ENCODE measurements around the gene B3GALT6.

B3GALT6 gene

DNA sequence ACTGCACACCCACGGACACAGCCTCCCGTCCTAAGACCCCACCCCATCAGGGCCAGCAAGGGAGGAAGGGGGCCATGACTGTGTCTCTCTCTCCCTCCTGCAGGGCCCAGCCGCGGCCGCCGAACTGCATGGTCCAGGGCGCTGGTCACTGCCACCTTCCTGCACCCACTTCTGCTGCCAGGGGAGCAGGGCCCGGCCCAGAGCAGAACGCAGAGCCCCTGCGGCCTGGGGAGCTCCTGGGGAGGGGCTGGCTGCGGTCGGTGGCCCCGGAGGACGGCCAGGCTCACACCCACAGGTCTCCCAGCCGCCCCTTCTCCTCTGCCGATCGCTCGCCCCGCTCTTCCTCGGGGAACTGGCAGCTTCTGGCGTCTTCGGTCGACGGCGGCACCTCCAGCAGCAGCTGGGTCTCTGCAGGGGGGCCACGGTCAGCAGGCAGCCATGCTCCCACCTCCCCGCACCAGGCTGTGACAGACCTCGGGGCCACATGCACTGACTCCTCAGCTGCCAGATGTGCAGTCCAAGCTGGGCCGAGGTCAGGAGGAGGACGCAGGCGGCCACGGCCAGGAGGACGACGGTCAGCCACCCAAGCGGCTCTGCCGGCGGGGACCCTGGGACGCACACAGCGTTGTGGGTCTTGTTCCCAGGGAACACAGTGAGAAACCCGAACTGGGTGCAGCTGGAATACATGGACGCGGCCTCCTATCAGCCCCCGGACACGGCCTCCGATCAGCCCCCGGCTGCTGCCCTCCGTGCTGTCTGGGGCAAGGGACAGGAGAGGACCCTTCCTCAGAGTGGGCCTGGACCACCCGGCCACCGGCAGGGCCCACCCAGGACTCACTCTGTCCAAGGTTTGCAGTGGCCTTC is 28.2 kb upstream of the B3GALT6 start:
- no peak for DNase-seq (ENCODE audit: insufficient read length, low spot score)
- TF ChIP-seq CTCF (IDR thresholded peaks at IDR 0.05; ENCODE audit: insufficient read depth, missing control alignments), result no peak
- FAIRE-seq, result no peak

DNA sequence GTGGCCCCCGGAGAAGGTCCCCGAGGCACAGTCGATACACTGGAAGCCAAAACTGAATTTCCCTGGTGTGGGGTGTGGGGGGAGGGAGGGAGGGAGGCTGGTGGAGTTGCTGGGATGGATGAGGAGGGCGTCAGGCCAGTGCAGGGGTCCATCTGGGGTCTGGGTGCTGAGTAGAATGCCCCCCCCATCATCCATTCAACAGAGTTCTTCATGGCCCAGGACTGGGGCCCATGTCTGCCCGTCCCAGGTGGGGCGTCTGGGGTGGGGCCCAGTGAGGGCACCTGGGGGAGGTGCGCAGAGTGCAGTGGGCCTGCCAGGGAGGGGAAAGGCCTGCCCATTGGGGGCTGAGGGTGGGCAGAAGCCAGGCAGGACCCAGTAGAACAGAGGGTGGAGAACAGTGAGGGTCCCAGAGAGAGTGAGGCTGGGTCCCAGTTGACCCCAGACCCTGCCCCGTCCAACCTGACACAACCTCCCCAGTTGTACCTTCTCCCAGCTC is 27.6 kb upstream of the B3GALT6 start:
- no peak for TF ChIP-seq CTCF (IDR thresholded peaks at IDR 0.05; ENCODE audit: insufficient read depth, missing control alignments)

DNA sequence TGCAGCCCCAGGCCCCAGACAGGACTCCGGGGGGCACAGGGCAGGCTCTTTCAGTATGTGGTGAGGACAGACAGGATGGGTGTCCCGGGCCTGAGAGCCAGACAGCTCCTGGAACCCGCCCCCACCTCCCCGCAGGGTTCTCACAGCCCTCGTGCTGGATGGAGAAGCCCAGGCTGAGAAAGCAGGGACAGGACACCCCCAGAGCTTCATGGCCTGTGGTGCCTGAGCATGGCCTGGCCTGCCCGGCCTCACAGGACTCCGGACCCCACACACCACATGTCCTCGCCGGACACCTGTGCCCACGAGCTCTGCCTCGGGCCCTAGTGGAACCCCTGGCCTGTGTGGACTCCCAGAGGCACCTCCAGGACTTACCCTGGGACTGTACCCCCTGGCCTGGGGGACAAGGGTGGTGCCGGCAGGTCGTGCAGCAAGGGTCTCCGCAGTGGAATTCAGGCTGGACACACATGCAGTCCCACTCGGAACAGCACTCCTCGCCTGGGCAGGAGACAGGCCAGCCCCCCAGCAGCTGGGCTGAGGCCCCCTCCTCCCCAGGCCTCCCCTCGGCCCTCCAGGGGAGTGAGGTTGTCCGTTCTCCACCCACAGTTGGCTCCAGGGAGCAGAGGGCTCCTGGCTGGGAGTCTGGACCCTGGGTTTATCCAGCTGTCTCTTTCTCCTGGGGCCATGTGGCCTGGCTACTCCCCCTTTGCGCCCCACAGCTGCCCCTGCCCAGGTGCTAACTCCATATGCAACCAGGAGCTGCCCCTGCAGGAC is 26.9 kb upstream of the B3GALT6 start:
- FAIRE-seq (no peak), DNase-seq (ENCODE audit: insufficient read length, low spot score) (no peak)
- TF ChIP-seq CTCF (IDR thresholded peaks at IDR 0.05; ENCODE audit: insufficient read depth, missing control alignments), result no peak

More for the DNA sequence above, 27.6 kb upstream of the B3GALT6 start:
- DNase-seq (ENCODE audit: insufficient read length, low spot score) (no peak), FAIRE-seq (no peak)

GRCh38 chr1:1205769-1206375 is 26.2 kb upstream of the B3GALT6 start:
- FAIRE-seq, result no peak
- DNase-seq (ENCODE audit: insufficient read length, low spot score), result no peak
- TF ChIP-seq CTCF (IDR thresholded peaks at IDR 0.05; ENCODE audit: insufficient read depth, missing control alignments), result no peak

DNA sequence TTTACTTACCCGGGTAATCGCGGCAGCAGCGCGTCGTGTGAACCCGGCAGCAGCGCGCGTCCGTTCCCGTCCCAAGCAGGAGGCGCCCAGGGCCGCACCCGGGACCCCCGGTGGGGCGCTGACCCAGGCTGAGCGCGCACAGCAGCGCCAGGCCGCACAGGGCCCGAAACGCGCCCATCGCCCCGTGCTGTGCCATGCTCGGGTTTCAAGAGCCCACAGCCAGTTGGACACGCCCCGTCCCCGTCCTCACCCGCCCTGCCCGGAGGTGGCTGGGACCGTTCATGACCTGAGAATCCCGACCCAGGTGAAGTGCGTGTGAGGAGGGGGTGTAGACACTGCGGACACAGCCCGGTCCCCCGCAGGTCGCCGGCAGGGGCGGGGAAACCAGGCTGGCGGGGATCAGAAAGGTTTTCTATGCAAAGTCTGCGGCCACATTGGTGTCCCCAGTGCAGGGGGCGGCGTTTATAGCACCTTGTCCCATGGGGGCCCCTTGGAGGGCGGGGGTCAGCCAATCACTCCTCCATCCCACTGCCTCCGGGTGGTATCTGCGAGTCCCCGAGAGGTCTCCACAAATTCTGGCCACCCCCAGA is 25.6 kb upstream of the B3GALT6 start, which contains the start of gene TNFRSF18:
Gene TNFRSF18 (minus strand): TSS at position 217 of the 590 bp plus-strand sequence. CDS start 21 bp downstream, at position 196.
- no peak for TF ChIP-seq CTCF (IDR thresholded peaks at IDR 0.05; ENCODE audit: insufficient read depth, missing control alignments)
- no peak for DNase-seq (ENCODE audit: insufficient read length, low spot score)
- no peak for FAIRE-seq

DNA sequence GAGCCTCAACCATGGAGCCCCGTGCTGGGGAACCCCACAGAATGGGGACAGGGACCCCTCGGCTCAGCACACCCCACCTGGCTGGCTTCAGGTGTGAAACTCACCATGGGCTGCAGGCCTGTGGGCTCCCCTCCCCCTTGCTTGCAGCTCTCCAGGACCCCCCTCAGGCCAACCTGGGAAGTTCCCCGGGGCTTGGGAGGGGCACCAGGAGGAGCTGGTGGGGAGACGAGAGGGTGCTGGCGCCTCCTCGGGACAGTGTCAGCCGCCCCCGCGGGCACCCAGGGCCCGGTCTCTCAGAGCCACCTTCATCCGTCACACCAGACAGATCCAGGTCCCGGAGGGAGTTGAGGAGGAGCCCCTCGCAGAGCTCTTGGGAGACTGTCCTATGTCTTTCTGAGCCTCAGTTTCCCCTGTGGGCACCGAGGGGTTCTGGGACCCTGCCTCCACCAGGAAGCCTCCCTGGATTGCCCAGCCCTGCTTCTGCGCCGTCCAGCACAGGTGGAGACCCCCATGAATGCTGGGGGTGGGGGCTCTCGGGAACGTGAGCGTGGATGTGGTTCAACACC is 25.0 kb upstream of the B3GALT6 start:
- TF ChIP-seq CTCF (IDR thresholded peaks at IDR 0.05; ENCODE audit: insufficient read depth, missing control alignments), result no peak
- DNase-seq (ENCODE audit: insufficient read length, low spot score) (no peak), FAIRE-seq (no peak)

Measured in D721Med (cell line).